Measurements from ENCODE around the gene NBDY.
"Not testable (repeated sequence)": the region's sequence is repeated elsewhere in the genome, so short reads cannot be mapped to it uniquely, and the experiment has no call there.

NBDY gene

GRCh38 chrX:56764153-56764974 lies 35.3 kb downstream of the NBDY start:
- DNase-seq (ENCODE audit: low spot score): peak; percentile 89

DNA sequence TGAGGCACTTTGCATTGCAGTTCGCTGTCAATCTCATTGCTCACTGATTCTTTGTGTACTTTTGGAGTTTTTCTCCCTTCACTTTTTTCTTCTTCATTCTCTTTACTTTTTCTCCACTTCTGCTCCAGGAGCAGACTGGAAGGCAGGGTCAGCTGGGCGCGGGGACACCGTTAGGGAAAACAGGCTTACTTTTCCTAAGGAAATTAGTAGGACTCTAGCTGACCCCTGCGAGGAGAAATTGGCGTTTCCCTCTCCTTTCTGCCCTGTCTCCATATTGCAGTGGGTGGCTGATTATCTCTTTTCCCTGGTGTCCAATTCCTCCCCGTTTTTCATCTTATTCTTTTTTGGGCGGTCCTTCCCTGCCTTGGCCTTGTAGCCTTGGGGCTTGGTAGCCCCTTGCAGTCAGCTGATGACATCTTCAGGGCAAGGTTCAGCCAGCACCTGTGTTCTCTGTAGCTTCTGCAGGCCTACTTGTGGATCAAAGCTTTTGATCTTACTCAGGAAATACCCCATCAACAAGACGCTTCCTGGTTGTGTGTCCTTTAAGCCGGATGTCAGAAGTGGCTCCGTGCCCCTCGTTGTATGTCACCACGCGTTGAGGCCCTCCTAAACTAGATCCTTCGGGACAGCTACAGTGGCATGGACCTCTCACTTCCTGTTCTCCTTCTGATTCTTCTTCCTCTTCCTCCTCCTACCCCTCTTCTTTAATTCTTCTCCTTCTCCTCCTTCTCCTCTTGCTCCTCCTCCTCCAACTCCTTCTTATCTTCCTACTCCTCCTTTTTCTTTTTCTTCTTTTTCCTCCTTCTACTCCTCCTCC lies 36.1 kb downstream of the NBDY start:
- no peak for DNase-seq (ENCODE audit: low spot score)

- no peak for DNase-seq (ENCODE audit: low spot score)
Measured at GRCh38 chrX:56765811-56766553, 36.9 kb downstream of the NBDY start.

DNA sequence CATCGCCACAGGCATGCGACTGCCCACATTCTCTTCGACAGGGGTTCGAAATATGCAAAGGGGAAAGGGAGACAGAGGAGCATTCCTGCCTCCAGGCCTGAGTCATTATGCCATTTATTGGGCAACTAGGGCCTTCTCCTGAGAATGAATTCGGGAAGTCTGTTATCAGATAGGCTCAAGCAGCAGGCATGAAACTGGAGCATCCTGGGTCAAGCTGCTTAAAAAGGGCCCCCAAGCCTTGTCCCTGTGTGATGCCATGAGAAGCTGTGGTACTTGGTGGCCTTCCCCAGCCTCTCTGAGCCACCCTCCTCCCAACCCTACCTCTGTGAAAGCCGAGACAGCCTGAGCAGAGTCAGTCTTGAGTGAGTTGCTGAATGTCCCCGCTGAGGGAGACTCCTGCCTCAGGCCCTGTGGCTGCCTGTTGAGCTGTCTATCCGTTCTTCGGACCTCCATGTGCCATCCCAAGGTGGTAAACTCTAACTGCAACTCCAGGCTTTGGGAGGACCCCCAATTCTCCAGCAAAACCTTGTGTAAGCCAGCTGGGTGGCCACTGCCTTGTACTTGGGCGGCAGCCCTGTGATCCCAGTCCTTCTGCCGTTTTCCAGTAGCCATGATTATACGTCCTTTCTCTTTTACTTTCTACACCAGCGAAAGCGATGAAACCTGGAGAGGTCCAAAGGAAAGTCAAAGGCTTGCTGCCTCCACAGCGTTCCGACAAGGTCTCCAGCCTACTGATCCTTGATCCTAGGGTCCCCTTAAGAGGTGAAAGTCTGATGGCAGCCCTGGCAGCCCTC lies 37.7 kb downstream of the NBDY start:
- DNase-seq (ENCODE audit: low spot score): no peak

DNA sequence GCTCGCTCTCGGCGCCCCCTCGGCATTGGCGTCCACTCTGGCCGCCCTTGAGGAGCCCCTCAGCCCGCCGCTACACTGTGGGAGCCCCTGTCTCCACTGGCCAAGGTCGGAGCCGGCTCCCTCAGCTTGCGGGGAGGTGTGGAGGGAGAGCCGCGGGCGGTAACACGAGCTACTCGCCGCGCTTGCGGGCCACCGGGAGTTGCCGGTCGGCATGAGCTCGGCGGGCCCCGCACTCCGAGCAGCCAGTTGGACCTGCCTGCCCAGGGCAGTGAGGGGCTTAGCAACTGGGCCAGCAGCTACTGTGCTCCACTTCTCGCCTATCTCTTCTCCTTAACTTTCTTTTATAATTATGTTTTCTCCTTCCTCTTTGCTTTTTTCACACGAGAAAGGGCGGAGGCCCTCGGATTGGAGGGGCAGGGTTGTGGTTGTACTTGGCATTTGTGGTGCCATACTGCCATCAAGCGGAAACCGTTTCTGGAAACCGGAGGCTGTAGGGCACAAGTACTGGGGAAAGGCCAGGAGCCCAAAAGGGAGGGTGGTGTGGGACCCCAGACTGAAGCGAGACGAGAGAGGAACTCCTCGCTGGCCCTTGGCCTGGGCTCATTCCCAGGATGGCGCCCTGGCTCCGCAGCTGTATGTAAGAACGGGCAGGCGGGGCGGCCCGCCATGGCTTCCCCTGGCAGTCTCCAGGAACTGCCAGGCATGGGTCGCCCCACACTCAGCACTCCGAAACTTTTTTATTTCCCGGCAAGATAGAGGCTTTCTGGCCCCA lies 38.5 kb downstream of the NBDY start:
- DNase-seq (ENCODE audit: low spot score): not testable (repeated sequence)

- DNase-seq (ENCODE audit: low spot score): not testable (repeated sequence)
Measured at GRCh38 chrX:56768120-56768660, 39.1 kb downstream of the NBDY start.

GRCh38 chrX:56772675-56773521 lies 43.9 kb downstream of the NBDY start:
- not testable (repeated sequence) for DNase-seq (ENCODE audit: low spot score)

DNA sequence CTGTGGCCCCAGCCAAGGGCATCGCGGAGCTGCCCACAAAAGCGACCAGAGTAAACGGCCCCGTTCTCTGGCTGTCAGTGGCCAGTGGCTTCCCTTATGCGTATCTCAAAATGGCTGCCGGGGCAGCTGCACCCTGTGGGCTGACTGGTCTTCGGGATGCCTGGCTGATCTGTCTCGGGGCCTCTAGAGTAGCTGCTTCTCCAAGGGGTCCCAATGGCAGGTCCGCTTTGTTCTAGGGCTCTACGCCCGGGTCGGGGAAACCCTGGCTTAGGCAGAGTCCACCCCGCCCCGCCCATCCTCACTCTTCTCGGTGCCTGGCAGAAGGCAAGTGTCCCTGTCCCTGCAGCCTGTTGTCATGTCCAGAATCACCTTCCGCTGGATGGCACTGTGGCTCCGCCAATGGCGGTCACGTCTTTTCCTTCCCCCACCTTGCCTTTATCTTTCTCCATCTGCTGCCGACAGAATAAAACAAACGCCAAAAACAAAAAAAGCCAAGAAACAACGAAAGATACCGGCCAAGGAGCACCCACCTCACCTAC lies 44.5 kb downstream of the NBDY start:
- DNase-seq (ENCODE audit: low spot score): not testable (repeated sequence)

- not testable (repeated sequence) for DNase-seq (ENCODE audit: low spot score)
Measured at GRCh38 chrX:56778099-56778923, 49.3 kb downstream of the NBDY start.

DNA sequence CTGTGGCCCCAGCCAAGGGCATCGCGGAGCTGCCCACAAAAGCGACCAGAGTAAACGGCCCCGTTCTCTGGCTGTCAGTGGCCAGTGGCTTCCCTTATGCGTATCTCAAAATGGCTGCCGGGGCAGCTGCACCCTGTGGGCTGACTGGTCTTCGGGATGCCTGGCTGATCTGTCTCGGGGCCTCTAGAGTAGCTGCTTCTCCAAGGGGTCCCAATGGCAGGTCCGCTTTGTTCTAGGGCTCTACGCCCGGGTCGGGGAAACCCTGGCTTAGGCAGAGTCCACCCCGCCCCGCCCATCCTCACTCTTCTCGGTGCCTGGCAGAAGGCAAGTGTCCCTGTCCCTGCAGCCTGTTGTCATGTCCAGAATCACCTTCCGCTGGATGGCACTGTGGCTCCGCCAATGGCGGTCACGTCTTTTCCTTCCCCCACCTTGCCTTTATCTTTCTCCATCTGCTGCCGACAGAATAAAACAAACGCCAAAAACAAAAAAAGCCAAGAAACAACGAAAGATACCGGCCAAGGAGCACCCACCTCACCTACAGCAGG lies 50.0 kb downstream of the NBDY start:
- not testable (repeated sequence) for DNase-seq (ENCODE audit: low spot score)

DNA sequence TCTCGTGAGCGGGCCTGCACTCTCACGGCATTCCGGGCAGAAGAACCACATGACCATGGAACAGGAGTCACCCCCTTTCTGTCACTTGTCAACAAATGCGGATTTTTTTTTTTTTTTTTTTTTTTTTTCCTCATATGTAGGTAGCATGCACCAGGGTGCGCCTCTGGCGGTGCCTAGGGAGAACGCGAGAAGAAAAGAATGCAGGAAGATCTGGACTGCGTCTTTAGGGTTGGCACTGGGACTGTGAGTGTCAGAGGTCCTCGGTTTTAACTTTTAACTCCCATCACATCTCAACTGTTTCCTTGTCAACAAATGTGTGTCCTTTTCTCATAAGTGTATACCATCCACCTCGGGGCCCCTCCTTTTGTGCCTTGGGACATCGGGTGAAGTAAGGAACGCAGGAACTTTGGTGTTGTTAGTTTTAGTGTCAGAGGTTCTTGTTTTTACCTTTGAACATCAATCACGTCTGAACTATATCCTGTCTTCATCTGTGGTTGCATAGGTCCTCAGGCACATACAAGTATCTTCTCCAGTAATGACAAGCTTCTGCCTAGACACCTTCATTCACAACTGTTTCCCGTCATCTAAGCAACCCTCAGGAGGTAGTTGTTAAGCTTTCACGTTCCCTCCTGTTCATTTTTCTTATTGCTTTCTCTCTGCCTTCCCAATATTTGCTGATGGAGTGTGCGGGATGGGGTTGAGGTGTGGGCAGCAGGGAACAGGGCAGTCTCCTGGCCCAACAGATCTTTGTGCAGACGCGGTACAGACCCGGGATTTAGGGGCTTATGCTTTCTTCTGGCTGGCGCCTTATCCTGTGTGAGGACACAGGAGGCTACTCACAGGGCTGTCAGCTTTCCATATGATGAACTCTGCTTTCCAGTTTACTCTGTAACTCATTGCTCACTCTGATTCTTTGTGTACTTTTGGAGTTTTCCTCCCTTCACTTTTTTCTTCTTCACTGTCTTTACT lies 51.9 kb downstream of the NBDY start:
- not testable (repeated sequence) for DNase-seq (ENCODE audit: low spot score)

DNA sequence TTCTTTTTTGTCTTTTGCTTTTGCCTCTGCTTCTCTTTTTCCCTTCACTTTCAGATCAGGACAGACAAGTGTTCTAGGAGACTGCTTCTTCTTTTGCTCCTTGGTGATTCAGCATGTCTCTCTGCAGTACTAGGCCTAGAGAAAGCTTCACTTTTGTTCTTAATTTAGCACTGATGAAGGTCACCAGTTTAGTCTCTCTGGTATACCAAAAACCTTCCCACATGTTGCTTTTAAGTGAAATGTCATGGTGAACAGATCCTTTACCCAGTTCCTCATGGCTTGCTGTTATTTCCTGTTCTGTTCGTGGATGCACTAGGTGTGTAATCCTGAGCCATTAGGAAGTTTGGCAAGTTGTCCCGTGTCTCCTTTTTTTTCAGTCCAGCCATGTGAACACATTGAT lies 53.3 kb downstream of the NBDY start:
- no peak for DNase-seq (ENCODE audit: low spot score)

GRCh38 chrX:56782791-56783449 lies 53.9 kb downstream of the NBDY start:
- no peak for DNase-seq (ENCODE audit: low spot score)

GRCh38 chrX:56783450-56783831 lies 54.4 kb downstream of the NBDY start:
- DNase-seq (ENCODE audit: low spot score): peak; percentile 55

- DNase-seq (ENCODE audit: low spot score): no peak
Measured at GRCh38 chrX:56783996-56784620, 55.1 kb downstream of the NBDY start.

DNA sequence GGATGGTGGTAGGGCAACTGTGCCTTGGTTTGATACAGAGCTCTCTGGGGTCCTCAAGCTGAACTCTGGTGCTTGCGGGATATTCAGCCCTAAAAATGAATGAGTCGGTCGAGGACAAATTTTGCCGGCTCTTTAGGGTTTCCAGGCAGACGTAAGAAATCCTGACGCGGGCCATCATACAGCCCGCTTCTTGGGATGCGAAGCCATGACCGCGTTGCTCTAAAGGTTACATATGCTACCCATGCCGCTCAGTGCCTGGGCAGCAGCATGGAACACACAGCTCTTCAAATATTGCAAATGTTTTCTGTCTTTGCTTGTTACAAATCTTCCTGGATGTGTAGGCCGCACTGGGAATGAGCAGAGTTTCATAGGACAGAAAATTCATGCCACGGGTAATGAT lies 55.6 kb downstream of the NBDY start:
- no peak for DNase-seq (ENCODE audit: low spot score)

Data from Ammon's horn (tissue), 1 donor.